Activated CD4-positive, alpha-beta T cell treated with anti-CD3 and anti-CD28 coated beads, Interleukin-2, amount 50 U/mL, for 16 hours (primary cell): ENCODE results near the gene OR10K1.
"Not testable (repeated sequence)": the region's sequence is repeated elsewhere in the genome, so short reads cannot be mapped to it uniquely, and the experiment has no call there.

Experiments
- DNase-seq: peaks from one replicate; pipeline ENCODE4 v3.0.0-alpha.2; 2020

The OR10K1 gene, protein sequence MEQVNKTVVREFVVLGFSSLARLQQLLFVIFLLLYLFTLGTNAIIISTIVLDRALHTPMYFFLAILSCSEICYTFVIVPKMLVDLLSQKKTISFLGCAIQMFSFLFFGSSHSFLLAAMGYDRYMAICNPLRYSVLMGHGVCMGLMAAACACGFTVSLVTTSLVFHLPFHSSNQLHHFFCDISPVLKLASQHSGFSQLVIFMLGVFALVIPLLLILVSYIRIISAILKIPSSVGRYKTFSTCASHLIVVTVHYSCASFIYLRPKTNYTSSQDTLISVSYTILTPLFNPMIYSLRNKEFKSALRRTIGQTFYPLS

DNA sequence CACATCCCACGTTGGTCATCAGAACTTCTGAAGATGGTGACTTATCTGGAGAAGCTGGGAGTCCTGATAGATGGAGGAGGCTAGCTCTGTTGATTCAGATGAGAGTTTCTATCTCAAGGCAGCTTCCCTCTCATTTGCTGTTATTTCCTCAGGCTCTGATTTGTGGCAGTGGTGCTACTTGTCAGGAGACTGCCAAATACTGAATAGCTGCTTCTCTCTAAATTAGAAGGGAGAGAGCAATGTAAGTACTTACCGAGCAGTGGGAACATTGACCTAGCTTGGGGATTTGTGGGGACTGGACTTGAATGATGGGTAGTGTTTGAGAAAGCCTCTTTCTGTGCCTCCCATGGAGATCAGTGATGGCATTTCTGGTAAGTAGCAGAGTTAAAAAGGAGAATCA lies at the start of gene OR10K1:
Gene OR10K1, plus strand, starts transcription at position 301 of the 400 bp plus-strand sequence. CDS start 3,728 bp downstream, outside the sequence.
- no peak for DNase-seq

DNA sequence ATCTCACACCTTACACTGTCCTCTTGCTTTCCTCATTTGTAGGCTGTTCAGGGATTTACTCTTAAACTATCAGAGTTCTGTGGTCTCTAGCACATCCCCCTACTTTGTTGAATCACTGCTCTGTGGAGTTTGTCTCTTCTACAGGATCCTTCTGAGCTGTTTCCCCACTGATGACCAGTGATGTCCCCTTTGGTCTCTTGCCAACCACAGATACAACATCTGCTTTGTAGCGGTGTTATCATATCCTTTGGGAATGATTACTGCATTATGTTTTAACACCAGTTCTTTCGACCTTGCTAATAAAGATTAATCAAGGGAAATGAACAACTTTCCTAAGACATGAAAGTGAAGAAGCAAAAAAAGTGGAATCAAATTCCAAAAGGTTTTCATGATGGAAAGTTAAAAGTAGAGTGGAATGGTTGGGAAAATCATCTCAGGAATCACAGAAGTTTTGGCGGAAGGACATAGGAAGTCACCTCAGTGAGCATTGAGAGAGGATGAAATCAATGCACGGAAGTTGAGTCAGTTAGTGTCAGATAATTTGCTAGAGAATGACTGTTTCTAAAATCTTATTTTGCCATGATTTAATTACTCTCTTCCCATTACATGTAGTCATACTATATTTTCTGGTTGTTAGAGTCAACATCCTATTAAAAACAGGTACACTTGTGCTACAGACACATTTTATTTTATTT lies 46.8 kb upstream of the OR10K1 start:
- no peak for DNase-seq

DNA sequence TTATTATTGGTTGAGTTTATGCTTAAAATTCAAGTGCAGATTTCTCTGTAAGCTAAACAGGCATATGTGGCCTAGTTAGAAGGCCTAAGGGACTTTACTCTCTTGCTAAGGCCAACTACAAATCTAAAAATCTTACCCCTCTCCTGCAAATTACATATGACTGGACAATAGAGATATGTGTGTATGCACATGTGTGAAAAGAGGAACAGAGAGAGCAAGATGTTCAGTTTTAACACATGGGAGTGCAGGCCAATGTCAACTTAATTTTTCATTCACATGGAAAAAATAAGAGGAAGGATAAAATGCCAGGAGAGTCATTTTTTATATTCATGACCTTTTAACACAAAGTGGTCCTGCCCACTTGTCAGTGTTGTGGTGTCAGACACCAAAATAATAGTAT lies 44.0 kb upstream of the OR10K1 start:
- no peak for DNase-seq

DNA sequence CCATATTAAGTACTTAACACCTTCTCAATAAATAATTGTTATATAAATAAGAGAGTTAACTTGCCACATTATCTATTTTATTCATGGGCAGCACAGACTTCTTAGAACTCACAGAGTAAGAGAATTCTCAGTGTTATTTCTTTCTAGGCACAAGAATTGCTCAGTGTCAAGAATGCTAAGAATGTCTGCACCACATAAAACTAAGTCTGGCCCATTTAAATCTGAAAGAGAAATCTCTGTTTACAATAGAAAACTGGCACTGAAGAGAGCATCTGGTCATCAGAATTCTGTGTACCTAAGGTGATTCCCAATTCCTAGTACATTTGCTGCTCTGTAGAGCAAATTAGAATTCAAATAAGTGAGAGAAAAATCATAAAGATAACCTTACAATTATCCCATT lies 39.4 kb upstream of the OR10K1 start:
- DNase-seq: no peak

DNA sequence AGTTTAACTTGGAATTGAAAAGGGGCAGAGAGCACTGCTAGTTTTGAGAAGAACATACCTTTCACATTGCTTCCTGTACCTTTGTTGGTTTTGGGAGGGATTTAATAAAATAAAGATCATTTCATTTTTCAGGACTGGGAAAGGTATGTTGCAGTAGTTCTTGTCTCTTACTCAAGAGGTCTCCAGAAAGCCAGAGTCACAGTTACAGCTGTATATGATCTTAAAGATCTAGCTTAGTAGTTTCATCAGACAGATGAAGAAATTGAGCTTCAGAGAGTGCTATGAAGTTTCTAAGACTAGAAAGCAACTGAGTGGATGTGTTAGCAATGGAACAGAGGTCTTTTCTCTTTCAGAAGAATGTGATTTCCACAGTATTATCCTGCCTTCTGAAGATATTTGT lies 36.6 kb upstream of the OR10K1 start:
- no peak for DNase-seq

DNA sequence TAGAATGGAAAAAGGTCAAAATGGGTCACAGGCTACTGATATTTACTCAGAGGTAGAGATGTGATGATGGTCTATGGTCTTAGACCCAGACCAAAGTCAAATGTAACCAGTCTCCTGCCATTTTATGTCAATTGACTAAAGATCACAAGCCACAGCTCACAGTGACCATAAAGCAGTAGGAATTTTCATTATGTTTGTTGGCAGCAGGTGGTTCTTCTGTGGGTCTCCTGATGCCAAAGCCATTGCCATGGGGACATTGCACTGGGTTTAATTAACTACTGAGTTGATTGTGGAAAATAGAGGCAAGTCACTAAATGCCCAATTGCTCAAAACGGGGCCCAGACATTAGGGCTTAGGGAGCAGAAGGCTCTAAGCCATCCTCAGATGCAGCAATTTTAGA lies 35.5 kb upstream of the OR10K1 start, which contains the start of gene OR10K2:
Gene OR10K2, minus strand, starts transcription at position 101 of the 400 bp plus-strand sequence. CDS start 5,371 bp downstream, outside the sequence.
- DNase-seq: no peak

DNA sequence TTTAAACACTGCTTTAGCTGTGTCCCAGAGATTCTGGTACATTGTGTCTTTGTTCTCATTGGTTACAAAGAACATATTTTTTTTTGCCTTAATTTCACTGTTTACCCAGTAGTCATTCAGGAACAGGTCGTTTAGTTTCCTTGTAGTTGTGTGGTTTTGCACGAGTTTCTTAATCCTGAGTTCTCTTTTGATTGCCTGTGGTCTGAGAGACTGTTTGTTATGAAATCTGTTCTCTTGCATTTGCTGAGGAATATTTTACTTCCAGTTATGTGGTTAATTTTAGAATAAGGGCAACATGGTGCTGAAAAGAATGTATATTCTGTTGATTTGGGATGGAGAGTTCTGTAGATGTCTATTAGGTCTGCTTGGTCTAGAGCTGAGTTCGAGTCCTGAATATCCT lies 31.5 kb upstream of the OR10K1 start:
- DNase-seq: not testable (repeated sequence)

DNA sequence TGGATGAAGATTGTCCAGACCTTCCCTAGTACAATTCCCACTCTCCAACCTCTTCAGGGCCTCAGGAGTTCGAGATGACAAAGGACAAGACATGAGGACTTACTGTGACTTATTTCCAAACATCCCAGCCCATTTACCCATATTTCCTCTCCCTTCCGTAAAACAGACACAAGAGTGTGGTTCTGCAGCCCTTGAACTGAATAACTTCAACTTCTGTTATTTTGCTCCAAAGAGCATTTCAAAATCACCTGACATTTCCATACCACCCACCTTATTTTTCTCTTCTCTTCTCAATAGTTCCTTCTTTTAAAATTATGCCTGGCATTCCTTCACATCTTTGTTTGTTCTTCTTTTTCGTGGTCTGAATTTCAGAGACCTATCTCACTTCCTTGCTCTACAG lies 26.9 kb upstream of the OR10K1 start:
- DNase-seq: no peak

DNA sequence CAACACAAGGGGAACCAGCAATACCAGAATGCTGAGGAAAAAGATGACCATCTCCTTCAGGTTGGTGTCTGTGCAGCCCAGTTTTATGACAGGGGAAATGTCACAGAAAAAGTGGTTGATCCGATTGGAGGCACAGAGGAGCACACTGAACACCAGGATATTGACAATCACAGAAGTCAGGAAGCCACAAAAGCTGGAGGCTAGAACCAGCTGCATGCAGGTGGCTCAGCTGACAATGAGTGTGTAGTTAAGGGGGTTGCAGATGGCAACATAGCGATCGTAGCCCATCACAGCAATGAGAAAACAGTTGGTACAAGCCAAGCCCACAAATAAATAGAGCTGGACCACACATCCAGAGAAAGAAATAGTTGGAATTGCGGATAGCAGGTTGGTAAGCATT lies 16.3 kb upstream of the OR10K1 start:
- no peak for DNase-seq

DNA sequence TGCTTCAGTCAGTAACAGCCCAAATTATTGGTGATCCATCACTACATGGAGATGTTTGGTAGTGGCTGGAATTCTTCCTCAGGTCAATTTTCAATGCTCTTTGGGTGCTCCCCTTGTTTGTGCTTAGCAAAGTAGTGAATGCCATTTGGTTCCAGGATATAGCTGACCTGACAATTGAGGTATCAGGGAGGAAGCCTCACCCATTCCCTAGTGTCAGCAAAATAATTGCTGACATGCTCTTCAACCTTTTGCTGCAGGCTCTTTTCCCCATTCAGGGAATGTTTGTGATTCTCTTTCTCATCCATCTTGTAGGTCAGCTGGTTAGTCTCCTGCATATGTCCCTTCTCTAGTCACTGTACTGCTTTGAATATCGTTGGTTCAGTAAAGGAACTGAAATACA lies 7.1 kb upstream of the OR10K1 start:
- no peak for DNase-seq

DNA sequence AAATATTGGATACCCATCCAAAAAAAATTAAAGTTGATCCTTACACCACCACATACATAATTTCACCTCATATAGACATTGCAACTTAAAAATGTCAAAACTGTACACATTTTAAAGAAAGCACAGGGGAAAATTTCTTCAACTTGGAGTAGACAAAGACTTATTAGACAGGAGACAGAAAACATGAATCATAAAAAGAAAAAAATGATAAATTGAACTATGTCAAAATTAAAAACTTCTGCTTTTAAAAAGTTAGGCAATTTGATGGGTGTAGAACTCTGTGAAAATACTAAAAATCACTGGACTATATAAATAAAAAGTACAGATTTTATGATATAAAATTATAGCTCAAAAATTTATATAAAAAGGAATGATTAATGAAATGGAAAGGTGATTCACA lies 4.4 kb upstream of the OR10K1 start:
- no peak for DNase-seq

DNA sequence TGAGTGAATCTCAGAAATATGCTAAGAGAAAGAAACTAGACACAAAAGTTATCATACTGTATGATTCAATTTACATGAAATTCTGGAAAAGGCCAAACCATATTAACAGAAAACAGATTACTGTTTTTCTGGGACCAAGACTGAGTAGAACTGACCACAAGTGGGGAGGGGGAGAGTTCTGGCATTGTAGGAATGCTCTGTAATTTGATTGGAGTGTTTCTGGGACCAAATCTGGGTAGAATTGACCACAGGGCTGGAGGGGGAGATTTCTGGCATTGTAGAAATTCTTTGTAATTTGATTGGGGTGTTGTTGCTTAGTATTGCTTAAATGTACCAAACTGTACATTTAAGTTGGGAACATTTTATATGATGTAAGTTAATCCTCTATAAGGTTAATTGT lies 3.4 kb upstream of the OR10K1 start:
- no peak for DNase-seq

DNA sequence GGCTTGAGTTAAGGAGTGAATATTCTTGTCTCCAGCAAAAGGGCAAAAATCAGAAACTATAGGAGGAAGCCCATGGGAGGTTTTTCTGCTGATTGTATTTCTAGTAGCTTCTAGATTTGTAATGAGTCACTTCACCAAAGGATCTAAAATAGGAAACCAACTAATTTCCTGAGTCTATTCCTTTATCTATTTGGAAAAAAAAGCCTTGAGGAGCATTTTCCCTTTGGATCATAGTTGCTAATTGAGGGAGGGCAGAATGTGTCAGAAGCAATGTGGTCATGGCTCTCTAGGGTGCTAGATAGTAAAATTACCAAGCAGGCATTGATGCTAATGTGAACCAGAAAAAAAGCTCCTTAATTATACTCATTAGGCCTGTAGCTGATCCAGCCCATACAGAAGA lies 10.3 kb downstream of the OR10K1 start, which contains the start of gene OR10R2:
Gene OR10R2, plus strand, starts transcription at position 301 of the 400 bp plus-strand sequence. CDS start 106 bp downstream, outside the sequence.
- no peak for DNase-seq

DNA sequence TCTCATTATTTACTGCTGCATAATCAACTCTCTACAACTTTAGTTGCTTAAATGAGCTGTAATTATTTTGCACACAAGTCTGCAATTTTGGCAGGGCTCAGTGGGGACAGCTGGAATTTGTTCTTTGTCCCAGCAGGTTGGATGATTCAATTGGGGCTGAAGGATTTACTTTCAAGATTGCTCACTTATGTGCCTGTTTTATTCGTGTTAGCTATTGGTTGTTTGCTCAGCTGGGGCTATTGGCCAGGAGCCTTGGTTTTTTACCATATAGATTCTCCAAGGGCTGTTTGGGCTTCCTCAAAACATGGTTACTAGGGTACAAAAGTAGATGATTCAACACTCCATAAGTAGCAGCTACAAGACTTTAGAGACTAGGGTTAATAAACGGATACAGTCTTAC lies 23.8 kb downstream of the OR10K1 start:
- no peak for DNase-seq

DNA sequence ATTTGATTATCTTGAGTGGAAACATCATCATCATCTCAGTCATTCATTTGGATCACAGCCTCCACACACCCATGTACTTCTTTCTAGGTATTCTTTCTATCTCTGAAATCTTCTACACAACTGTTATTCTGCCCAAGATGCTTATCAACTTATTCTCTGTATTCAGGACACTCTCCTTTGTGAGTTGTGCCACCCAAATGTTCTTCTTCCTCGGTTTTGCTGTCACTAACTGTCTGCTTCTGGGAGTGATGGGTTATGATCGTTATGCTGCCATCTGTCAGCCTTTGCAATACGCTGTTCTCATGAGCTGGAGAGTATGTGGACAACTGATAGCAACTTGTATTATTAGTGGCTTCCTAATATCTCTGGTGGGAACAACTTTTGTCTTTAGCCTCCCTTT lies 29.7 kb downstream of the OR10K1 start:
- no peak for DNase-seq

DNA sequence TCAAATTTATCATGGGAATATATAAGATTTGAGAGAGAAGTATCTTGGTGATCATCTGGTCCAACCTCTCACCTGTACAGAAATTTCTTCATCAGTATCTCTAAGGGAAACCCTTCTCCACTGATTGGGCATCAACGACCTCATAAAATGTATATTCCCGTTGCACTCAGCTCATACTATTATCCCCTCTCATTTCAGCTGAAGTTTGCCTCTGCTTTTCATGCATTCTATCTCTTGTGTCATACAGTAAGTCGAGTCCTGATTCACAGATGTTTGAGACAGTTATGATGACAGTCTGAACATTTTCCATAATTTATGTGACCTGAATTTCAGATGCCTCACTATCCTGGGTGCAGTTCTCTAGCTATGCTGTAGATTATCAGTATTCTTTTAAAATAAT lies 31.4 kb downstream of the OR10K1 start:
- DNase-seq: no peak

DNA sequence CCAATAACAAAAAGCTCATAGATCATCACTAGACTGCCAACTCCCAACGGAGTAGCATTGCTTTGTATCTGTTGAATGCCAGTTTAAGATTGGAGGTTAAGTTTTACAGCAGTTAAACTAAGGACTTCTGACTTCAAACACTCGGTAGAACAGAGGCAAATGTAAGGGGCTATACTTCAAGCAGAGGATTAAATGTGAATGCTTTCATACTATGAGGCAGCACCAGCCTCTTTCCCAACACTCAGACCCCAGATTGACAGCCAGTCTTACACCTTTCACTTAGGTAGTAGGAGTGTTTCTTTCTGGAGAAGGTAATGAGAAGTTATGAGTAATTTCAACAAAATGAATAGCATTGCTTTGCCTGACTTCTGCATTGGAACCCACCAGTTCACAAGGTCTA lies 33.2 kb downstream of the OR10K1 start:
- DNase-seq: no peak

DNA sequence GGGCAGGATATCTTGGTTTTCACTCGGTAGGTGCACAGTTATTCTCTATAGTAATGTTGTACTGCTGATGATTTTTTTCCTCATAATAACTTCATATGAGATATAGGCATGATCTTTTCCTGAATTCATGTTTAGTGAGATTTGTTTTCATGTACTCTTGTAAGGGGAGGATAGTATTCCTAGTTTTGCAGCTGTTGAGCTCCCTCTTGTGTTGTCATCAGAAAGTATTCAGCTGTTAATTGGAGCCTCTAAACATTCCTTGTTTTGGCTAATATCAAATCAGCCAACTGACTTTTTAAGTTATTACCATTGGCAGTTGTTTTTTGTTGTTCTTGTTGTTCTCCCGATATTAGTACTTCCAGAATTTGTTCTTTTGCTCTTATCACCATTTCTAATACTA lies 34.7 kb downstream of the OR10K1 start:
- DNase-seq: no peak

DNA sequence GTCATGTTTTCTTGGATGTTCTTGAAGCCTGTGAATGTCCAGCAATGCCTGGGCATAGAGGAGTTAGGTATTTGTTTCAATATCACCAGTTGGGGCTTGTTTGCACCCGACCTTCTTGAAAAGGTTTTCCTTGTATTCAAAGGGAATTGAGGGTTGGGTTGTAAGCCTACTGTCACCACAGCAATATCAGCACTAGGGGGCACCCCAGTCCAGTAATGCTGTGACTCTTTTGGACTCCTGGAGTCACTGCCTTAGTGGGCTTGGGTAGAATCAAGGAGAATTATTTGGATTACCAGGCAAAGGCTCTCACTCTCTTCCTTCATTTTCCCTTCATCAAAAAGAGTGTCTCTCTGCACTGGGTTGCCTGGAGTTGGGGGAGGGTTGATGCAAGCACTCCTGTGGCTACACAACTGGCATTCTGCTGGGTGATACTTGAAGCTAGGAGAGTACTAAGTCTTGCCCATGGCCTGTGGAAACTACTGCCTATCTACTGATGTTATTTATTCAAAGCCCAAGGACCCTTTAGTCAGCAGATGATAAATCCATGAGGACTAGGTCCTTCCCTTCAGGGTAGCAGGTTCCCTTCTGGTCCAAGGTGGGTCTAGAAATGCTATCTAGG lies 44.8 kb downstream of the OR10K1 start:
- peak; percentile 43 for DNase-seq

DNA sequence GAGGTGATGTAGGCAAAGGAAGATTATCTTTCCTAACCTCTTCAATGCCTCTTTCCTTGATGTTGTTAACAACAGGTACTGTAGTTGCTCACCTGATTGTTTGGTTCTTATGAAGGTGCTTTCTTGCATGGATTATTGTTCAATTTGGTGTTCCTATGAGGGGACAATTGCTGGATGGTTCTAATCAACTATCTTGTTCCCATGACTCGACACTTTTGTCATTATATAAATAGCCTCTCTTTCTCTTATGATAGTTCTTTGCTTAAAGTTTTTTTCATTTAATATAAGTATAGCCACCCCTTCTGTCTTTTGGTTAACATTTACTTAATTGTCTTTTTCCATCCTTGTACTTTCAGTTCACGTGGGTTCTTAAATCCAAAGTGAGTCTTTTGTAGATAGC lies 45.9 kb downstream of the OR10K1 start:
- no peak for DNase-seq

DNA sequence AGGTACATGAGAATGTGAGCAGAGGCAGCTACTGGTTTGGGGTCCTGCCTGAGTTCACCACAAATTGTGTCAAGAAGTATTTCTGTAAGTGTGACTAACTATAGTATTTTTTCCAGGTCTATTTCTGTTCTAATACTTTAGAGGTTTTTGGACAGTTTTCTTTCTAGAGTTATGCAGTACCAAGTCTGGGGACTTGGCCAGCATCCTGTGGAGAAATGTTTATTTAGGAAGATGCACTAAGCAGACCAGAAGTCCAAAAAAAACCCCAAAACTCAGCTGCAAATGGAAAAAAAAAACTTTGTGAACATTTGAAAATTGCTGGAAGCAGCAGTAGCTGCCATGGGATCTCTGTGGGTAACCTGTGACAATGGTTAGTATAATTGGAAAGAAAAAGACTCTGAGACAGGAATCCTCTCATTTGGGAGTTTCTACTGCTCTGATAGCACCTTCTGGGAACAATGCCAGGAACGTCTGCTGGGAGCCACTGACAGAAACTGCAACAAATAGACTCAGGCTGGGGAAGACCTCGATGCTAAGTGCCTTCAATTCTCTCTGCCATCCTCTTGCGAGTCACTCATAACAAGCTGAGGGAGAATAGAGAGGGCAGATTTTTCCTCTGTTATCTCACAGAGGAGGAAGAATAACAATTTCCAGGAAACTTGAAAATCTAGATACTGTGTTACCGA lies 48.0 kb downstream of the OR10K1 start:
- no peak for DNase-seq

DNA sequence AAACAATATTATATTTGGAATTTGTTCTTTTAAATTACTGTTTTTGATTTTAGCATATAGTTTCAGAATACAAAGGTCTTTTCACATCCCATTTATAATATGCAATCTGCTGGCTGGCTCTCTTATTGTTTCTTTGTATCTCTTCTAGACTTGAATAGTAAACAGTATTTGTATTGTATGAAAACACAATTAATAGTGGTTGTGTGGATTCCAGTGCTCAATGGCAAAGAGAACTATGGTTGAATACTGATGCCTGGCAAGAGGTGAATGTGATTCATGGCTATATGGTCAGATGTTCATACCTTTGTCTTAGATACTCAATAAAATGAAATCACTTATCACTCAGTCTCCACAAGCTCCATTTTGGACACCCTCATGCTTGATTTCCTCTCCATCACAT lies 55.3 kb downstream of the OR10K1 start:
- DNase-seq: no peak
